IPS-18c (cell line): Measurements from ENCODE around the gene LMBRD2.
"Not testable (repeated sequence)": the region's sequence is repeated elsewhere in the genome, so short reads cannot be mapped to it uniquely, and the experiment has no call there.

Source experiments
- H3K4me3 ChIP-seq: 2 replicates; pipeline ENCODE4 v1.7.0; 2013; ENCODE audit warnings: low read depth, mild to moderate bottlenecking, low read length, moderate library complexity; ENCODE audit not compliant: insufficient read depth
- H3K9me3 ChIP-seq: one replicate; pipeline ENCODE4 v1.6.1; 2013; ENCODE audit warnings: mild to moderate bottlenecking, low read length, moderate library complexity; ENCODE audit not compliant: control insufficient read depth, insufficient read depth

The LMBRD2 gene

DNA sequence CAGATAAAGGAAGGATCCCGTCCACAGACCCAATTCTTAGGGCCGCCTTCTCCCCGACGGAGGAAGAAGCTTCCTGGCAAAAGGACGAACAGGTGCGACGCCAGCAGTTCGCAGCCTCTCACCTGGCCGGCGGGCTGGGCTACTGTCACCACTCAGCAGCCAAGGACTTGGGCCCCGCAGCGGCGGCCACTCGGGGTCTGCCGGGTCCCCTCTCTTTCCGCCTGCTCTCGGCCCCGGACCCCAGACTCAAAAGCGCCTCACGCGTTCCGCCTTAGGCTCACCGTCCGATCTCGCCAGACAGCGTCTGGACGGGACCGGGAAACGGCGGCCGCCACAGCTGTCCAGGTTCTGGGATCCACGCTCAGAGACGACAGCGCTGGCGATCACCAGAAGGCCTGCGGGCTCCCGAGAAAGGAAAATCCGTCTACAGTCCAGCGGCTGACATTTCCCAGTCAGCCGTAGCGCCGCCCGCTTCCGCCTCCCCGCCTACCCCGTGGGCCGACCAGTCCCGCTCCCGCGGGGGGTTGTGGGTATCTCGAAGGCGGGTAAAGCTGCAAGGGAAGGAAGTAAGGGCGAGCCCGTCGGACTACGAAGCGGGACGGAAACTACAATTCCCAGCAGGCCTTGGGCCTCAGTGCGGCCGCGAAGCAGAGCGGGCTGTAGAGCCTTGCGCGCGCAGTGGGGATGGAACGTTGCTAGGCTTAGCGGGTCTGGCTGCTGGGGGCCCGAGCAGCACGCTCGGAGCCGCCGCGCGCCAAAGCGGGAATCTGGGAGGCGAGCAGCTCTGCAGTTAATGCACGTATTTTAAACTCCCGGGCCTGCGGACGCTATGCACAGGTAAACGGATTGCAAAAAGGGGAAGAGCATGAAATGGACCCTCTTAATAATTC, at the start of gene LMBRD2, which contains the start of gene SKP2:
LMBRD2 (minus strand) TSS at position 454 of the 890 bp plus-strand sequence. CDS start 8,538 bp downstream, outside the sequence.
SKP2 (plus strand) TSS at position 678 of the 890 bp plus-strand sequence; CDS start at position 830, 152 bp downstream.
- Histone ChIP-seq H3K9me3 (no peaks in the 10 kb centered on the region), H3K4me3 (peak within 1 kb of the TSS; percentile 84)

GRCh38 chr5:36200513-36200912, 48.8 kb upstream of the LMBRD2 start:
- Histone ChIP-seq H3K4me3 (no peak overlapping the region), H3K9me3 (no peaks in the 10 kb centered on the region)

- no peak overlapping the region for H3K4me3 ChIP-seq
- no peaks in the 10 kb centered on the region for H3K9me3 ChIP-seq
Observed at GRCh38 chr5:36199620-36200019, 47.9 kb upstream of the LMBRD2 start.

DNA sequence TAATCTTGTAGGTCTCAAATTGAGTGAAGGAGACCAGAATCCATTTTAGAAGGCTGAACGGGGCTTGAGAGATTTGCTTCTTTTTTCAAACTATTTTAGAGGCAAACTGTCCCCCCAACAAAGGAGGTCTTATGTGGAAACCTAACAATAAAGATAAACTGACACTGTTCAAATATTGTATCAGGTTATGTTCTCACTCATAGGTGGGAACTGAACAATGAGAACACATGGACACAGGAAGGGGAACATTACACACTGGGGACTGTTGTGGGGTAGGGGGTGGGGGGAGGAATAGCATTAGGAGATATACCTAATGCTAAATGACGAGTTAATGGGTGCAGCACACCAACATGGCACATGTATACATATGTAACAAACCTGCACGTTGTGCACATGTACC, 47.1 kb upstream of the LMBRD2 start:
- H3K9me3 ChIP-seq, H3K4me3 ChIP-seq: not testable (repeated sequence)

- no peak overlapping the region for H3K4me3 ChIP-seq
- no peaks in the 10 kb centered on the region for H3K9me3 ChIP-seq
Observed at GRCh38 chr5:36198281-36198680, 46.6 kb upstream of the LMBRD2 start.

GRCh38 chr5:36193746-36194145, 42.1 kb upstream of the LMBRD2 start:
- peaks cover 5% of the 10 kb centered on the region for H3K9me3 ChIP-seq
- H3K4me3 ChIP-seq: no peak overlapping the region

DNA sequence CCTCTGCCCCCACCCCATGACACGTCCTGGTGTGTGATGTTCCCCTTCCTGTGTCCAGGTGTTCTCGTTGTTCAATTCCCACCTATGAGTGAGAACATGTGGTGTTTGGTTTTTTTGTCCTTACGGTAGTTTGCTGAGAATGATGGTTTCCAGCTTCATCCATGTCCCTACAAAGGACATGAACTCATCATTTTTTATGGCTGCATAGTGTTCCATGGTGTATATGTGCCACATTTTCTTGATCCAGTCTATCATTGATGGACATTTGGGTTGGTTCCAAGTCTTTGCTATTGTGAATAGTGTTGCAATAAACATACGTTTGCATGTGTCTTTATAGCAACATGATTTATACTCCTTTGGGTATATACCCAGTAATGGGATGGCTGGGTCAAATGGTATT, 32.7 kb upstream of the LMBRD2 start:
- not testable (repeated sequence) for H3K4me3 ChIP-seq, H3K9me3 ChIP-seq

DNA sequence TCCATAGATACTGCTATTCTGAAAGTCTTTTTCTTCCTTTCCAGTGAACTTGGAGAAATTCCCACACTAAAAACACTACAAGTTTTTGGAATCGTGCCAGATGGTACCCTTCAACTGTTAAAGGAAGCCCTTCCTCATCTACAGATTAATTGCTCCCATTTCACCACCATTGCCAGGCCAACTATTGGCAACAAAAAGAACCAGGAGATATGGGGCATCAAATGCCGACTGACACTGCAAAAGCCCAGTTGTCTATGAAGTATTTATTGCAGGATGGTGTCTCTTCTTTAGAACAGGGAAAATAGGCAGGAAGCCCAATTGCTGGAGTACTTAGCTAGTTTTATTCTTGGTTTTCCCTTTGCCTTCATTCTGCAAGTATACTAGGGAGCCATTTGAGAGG, 30.1 kb upstream of the LMBRD2 start:
- no peaks in the 10 kb centered on the region for H3K9me3 ChIP-seq
- no peak overlapping the region for H3K4me3 ChIP-seq

DNA sequence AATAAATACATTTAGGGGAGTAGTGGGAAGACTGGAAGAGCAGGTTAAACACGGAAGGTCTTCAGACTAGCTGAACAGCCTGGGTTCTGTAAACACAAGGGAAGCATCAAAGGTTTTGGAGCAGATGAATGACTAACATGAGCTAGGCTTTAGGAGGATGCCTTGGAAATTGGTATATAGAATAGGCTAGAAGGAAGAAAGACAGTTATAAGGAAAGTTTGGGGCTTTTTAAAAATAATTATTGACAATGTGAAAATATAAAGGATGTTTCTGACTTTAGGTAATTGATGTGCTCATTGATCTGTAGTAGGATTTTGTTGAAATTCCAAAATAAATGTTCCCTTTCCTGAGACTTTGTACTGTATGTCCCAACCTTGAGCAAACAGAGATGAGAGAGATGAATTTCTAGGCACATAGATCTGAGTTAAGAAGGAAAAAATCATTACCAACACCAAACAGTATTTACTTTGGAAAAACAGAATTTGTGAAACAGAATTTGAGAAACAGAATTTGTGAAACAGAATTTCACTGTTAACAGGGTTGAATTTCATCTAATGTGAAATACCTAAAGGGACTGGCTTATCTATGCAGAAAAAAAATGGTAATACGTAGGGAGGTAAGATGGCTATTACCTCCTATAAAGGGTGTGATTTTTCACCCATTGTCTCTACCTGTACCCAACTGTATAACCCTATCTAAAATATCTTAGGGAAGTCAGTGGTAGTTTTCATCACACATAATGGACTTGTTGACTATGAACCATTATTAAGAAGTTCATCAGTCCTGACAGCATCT, 29.1 kb upstream of the LMBRD2 start:
- H3K9me3 ChIP-seq: no peaks in the 10 kb centered on the region
- no peak overlapping the region for H3K4me3 ChIP-seq

- H3K9me3 ChIP-seq: no peaks in the 10 kb centered on the region
- H3K4me3 ChIP-seq: no peak overlapping the region
Observed at GRCh38 chr5:36179950-36180349, 28.3 kb upstream of the LMBRD2 start.

DNA sequence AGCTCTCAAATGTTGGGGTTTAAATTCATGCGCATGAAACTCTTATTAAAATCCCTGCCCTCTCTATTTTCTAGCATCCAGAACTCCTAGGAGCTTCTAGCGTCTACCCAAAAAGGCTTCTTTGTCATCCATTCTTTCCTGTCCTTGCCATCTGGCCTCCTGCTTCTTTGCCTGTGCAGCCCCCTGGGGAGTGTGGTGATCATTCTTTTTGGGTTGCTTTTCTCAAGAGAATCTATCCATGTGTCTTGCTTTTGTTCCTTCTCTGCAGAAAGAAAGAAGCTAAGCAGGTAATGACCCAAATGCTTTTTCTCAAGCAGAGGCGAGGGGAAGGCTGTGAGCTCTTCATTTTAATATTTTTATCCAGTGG, 26.8 kb upstream of the LMBRD2 start:
- Histone ChIP-seq H3K9me3 (no peaks in the 10 kb centered on the region), H3K4me3 (no peak overlapping the region)

GRCh38 chr5:36177715-36178523, 26.2 kb upstream of the LMBRD2 start:
- Histone ChIP-seq H3K4me3 (no peak overlapping the region), H3K9me3 (no peaks in the 10 kb centered on the region)

DNA sequence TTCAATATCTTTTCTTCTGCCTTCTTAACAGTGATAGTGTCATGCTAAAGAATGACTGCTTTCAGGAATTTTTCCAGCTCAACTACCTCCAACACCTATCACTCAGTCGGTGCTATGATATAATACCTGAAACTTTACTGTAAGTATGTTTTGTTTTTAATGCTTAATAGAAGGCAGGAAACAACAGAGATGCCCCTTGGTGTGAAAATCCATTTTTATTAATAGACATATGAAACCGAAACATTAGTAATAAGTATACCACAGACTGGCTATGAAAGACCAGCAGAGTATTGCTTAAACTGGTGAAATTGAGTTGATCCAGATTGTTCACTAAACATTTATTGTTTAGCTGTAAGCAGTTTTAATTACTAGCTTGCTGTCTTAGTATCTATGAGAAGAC, 25.5 kb upstream of the LMBRD2 start:
- Histone ChIP-seq H3K9me3 (no peaks in the 10 kb centered on the region), H3K4me3 (no peak overlapping the region)

GRCh38 chr5:36175043-36175442, 23.4 kb upstream of the LMBRD2 start:
- Histone ChIP-seq H3K9me3 (no peaks in the 10 kb centered on the region), H3K4me3 (no peak overlapping the region)

GRCh38 chr5:36174119-36174518, 22.4 kb upstream of the LMBRD2 start:
- no peak overlapping the region for H3K4me3 ChIP-seq
- no peaks in the 10 kb centered on the region for H3K9me3 ChIP-seq

DNA sequence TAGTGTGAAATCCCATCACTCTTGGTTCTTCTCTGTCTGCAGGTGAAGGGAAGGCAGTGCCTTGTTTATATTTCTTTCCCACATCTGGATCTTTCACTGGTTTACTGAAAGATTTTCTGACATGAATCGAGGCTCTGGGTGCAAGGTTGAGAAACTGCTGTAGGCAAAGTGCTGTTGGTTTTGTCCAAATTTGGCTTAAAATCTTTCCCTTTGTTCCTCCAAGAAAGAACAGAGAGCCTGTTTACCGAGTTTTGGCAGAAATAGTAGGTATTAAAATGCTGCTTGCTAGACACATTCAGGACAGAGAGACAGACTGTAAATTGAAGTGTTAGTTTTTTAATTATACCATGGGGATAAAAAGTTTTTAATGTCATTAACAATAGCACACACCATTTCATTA, 21.7 kb upstream of the LMBRD2 start:
- Histone ChIP-seq H3K4me3 (no peak overlapping the region), H3K9me3 (no peaks in the 10 kb centered on the region)

- no peak overlapping the region for H3K4me3 ChIP-seq
Observed at GRCh38 chr5:36172599-36172998, 20.9 kb upstream of the LMBRD2 start.

More at GRCh38 chr5:36172599-36172998, 20.9 kb upstream of the LMBRD2 start:
- H3K9me3 ChIP-seq: no peaks in the 10 kb centered on the region
